Activated CD4-positive, alpha-beta T cell treated with anti-CD3 and anti-CD28 coated beads for 48 hours (primary cell): Measurements from ENCODE around the gene NKAIN2.
"Not testable (repeated sequence)": the region's sequence is repeated elsewhere in the genome, so short reads cannot be mapped to it uniquely, and the experiment has no call there.

ENCODE experiments used
- DNase-seq: peaks from one replicate; pipeline ENCODE4 v3.0.0-alpha.2; 2020

NKAIN2 gene

DNA sequence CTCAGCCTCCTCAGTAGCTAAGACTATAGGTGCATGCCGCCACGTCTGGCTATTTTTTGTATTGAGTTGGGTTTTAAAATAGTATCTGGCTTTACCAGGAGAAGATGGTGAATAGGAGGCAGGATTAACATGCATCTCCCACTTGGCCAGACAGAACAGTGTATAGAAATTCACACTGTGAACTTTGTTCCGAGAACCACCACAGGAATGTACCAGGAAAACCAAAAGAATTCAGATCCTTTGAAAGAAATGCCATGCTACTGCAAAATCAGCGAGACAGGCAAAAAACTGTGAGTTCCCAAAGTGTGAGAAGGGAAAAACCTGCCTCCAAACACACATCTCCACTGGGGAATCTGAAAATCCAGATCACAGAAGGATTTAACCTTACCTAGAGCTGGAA lies 327.6 kb downstream of the NKAIN2 start:
- DNase-seq, result no peak

GRCh38 chr6:124131779-124132178 lies 328.1 kb downstream of the NKAIN2 start:
- DNase-seq, result no peak

DNA sequence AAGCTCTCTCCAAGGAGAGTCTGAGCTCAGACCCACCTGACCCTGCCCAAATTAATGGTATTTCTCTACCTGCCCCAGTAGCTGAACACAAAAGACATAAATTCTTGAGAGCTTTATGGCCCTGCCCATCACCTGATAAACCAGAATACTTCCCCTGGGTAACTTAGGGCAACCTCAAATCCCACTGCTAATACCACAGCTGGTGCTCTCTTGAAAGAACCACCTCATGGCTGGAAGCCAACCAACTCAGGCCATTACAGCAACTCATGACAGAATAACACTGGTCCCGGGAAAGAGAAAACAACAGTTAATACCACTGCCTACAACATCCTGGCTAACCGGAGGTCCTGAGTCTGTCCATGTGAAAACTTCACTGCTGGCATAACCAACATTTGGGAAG lies 328.6 kb downstream of the NKAIN2 start:
- no peak for DNase-seq

DNA sequence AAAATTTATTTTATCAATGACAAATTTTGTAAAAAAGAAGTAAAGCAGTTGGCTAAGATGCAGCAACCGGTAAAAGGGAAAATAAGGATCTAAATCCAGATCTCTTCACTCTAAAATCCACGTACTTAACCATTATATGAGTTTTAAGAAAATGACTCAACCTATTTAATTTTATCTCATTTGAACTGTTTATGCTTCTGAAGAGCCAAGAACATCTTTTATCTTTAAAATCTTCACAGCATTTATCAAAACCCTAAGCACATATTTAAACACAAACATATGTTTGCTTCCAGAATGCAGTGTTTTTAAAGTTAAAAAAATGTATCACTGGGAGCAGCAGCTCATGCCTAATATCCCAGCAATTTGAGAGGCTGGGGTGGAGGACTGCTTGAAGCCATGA lies 339.2 kb downstream of the NKAIN2 start:
- DNase-seq, result no peak

DNA sequence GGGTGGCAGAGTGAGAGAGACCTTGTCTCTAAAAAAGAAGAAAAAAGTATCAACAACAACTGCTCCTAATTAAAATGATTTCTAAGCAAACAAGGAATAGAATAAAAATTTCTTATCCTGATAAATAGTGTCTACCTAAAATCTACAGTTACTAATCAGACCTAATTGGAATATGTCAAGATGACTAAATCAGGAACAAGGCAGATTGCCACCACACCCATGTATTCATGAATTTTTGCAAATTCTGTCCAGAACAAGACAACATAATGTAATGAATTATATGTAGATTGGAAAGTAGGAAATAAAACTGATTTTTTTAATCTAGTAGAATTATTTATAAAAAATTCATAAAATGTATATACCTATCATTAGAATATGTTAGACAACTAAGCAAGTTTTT lies 339.8 kb downstream of the NKAIN2 start:
- DNase-seq, result no peak

DNA sequence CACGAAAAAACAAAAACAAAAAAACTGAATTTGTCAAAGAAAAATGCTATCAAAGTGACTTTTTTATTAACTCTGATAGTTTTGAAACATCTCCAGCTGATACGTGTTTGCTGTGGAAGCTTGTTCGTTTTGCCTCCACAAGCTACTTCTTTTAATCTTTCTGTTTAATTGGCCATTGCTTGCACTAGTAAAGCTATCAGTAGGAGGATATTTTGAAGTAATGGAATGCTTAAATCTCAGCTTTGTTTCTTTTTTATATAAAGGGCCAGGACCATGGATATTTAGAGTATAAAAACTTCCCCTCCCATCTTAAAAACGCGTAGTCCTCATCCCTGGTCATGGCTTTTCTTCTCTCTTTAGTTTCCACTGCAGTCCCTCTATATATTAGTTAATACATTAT lies 344.0 kb downstream of the NKAIN2 start:
- no peak for DNase-seq

DNA sequence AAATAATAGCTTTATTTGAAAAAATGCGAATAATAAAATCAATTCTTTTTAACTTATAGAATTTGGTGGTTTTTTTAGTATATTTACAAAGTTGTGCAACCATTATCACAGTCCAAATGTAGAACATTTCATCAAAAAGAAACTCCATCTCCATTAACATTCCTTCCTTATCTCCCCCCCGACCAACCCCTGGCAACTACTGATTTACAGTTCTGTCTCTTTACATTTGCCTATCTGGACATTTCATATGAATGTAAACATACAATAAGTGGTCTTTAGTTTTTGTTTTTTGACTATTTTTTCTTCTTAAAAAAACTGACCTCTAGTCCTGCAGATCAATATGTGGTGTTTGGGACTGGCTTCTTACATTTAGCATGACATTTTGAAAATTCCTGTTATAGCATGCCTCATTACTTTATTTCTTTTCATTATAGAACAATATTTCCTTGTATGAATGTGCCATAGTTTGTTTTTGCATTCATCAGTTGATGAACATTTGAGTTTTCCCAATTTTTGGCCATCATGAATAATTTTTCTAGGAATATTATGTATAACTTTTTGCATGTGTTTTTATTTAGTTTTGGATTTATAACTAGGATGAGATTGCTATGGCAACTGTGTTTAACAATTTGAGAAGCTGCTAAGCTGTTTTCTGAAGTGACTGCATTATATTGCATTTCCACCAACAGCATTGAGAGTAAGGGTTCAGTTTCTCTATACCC lies 344.7 kb downstream of the NKAIN2 start:
- no peak for DNase-seq

DNA sequence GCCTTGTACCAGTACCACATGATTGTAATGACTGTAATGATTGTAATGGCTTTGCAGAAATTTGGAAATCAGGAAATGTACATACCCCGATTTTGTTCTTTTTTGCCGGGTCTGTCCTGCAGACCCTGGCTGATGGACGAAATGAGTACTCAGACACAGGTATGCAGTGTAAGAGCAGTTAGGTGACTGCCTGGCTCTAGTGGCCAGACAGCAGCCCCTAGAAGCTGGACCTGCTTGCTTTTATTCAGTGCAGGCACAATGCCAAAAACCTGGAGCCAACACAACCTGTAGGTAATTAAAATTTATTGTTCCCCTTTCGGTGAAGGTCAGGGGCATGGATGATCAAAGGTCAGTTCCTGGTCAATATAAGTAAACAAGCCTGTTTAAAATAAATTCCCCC lies 346.0 kb downstream of the NKAIN2 start:
- DNase-seq, result no peak

- DNase-seq, result no peak
Measured at GRCh38 chr6:124158024-124158423, 354.4 kb downstream of the NKAIN2 start.

- DNase-seq, result no peak
Measured at GRCh38 chr6:124163676-124164075, 360.0 kb downstream of the NKAIN2 start.

DNA sequence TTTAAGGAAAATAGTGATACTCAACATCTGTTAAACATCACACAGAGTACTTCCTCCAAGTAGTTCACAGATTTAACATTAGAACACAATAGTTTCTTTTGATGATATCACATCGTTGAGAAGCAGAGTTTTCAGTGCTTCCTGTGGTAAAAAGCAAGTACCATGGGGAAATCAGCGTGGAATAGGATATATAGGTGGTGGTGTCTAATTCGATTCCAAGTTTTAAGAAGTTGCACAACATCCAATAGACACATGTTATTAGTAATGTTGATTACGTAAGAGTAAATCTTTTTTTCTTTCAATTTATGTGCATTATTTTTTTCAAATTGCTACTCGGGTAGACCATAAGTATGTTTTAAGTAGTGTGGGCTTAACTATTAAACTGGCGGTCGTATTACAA lies 360.7 kb downstream of the NKAIN2 start:
- no peak for DNase-seq

- DNase-seq, result not testable (repeated sequence)
Measured at GRCh38 chr6:124167249-124167648, 363.6 kb downstream of the NKAIN2 start.

DNA sequence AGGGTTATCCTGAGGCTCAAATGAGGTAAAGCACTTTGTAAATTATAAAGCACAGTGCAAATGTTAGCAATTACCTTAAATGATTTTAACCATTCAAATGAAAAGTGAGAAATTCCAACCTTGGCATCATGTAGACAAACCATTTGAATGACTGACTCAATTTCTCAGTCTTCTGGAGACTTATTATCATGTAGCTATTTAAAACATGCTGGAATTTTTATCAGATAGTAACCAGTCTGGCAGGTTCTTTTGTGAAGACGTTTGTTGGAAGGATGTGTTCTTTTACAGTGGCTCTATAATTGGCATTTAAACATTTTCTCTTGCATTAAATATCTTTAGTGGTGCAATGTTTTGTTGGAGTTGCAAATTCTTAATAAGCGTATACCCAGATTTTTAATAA lies 386.6 kb downstream of the NKAIN2 start:
- DNase-seq, result no peak

DNA sequence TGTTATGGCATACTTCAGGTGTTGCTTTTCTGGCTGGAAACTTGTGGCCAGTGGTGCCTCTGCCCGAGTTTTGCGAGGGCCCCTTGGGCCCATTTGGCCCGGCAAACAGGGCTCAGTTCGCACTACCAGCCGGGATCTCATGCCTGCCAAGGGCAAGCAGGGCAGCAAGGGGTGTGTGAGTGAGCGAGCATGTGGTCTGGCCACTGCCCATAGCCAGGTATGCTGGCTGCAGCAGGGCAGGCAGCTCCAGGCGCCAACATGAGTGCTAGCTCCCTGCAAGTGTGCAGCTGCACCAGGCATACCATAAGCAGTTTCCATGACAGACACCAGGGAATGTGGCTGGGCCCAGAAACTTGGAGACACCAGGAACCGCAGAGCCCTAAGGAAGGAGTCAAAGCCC lies 389.5 kb downstream of the NKAIN2 start:
- DNase-seq, result no peak

DNA sequence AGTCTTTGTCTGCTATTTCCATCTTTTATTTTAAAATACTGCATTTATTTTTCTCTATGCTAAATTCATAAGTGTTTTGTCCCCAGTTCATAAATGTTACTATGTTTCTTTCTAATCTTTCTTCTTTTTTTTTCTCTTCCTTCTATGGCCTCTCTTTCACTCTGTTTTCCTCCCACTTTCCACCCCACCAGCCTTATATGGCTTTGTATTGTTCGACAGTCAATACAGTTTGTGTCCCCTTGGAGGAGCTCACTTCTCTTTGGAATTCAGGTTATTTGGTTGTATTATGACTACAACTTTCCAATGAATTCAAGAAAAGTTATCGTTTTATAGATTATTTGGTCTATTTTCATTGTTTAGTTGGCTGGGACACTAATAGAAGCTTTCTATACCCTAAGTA lies 393.5 kb downstream of the NKAIN2 start:
- DNase-seq, result no peak

- DNase-seq, result no peak
Measured at GRCh38 chr6:124199286-124199685, 395.6 kb downstream of the NKAIN2 start.

GRCh38 chr6:124200661-124201060 lies 397.0 kb downstream of the NKAIN2 start:
- no peak for DNase-seq

DNA sequence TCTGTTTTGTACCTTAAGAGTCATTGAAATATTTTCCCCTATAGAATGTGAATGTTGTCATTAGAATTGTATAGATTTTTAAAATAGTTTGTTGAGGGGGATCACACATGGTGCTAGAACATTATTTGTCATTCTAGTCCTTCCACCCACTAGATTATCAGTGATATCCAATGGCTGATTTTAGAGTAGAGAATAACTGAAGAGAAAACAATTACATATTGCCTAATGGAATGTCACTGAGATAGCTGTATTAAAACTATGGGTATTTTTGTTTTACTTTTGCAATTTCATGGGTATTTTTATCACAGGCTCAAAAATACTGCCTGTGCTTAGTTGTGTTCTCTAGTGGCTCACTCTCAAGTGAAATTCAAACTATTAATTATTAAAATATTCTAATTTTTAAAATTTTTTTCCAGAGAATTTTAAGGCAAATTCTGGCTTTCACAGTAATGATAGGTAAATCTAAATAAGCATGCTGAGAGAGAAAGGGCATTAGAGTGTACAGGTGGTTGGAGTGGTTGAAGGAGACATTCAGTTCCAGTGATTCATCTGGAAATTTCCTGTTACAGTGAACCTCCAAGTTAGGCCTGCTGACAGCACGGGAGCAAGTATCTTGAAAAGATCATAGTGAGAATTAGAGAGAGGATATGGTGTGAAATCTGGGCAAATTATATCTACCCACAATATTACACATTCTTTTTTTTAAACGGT lies 399.6 kb downstream of the NKAIN2 start:
- DNase-seq, result no peak

GRCh38 chr6:124203812-124204167 lies 400.1 kb downstream of the NKAIN2 start:
- DNase-seq, result no peak

DNA sequence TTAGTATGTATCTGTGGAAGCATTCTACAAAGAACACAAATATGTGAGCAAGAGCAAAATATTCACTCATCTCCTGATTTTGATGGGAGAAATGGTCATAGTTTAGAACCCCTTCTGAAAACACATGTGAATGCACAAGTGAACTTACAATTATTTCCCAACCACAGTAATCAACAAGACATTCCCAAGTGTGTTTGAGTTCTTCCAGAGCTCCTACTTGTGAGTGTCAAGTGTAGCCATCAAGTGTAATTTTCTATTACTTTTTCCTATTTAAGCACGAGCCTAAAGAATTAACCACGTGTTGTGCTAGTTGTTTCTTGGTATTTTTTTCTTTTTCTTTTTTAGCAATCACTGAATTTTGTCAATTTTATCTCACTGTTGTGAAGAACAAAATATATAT lies 402.3 kb downstream of the NKAIN2 start:
- no peak for DNase-seq

DNA sequence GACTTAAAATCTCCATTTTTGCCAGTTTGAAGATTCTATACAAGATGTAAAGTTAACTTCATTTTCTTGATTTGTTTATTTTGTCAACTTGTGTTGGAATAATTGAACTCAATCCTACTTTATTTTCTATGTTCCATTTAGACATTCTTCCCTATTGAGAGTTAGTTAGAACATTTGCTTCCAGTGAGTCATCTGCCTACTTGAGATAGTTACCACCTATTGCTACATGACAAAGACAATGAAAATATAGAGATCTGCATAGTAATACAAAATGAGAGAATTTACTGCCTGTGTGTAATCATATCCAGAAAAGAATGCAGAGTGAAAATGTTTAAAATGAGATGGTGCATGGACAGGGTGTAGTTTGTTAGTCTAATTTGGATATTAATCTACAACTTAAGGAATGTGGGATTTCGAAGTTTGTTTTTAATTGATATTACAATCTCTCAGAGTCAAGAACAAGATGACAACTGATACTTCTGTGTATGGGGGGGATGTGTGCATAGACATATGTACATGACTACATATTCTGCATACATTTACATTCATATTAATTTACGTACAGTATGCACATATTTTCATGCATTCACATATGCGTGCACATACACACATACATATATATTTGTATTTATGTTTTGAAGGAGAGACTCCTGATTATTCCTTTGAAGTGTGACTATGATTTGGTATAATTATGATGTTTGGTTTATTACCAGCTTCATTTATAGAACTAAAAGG lies 420.1 kb downstream of the NKAIN2 start:
- DNase-seq, result no peak

DNA sequence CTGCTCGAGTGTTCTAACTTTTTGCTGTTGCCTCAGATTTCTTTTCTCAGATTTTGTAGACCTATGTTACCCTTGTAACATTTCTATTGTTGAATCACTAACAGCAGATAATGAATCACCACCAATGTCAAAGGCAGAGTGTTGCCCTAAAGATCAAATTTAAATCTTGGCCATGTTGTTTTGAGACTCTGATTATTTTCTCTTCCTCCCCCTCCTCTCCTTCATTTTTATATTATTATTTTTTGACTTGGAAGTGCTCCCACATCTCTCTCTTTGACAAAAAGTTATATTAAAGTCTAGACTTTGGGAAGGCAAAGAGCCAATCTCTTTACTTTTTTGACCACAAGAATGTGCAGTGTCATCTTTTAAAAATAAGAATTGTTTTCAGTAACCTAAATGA lies 422.7 kb downstream of the NKAIN2 start:
- DNase-seq, result no peak

DNA sequence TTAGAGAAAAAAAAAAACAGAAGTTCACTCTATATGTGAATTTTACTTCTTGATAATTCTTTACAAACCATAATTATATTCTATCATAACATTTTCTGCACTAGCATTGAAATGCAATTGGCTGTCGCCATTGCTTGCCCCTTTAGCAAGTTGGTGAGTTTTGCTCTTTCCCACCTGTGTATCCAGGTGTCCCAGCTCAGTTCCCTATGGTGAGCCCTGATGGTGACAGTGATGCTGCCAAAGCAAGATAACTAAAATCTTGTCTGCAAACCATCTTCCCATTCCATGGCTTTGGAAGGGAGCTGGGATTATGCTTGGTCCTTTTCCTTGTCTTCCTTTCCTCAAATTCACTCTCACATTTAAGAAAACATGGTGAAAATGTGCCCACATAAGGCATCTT lies 429.6 kb downstream of the NKAIN2 start:
- no peak for DNase-seq

GRCh38 chr6:124234801-124235200 lies 431.1 kb downstream of the NKAIN2 start:
- DNase-seq, result no peak
